OCI-LY3 (cell line): ENCODE results near the gene FGFBP1.

ENCODE experiments used
- H2AFZ ChIP-seq: fragments of 200-600, 300-600 bp; shearing (Covaris generic); 2 replicates; pipeline ENCODE4 v1.6.0; 2014; ENCODE audit warnings: antibody characterized with exemption, low read depth, low read length
- H3K27ac ChIP-seq: fragments of 200-600, 300-600 bp; sonication (generic); 2 replicates; pipeline ENCODE4 v1.5.1; 2014; ENCODE audit warnings: mild to moderate bottlenecking, low read length, moderate library complexity, mixed read lengths
- H3K27me3 ChIP-seq: fragments of 200-600, 300-600 bp; sonication (generic); 2 replicates; pipeline ENCODE4 v1.6.1; 2014; ENCODE audit warnings: low read depth, low read length, mixed read lengths
- H3K36me3 ChIP-seq: fragments of 200-600, 300-600 bp; sonication (generic); replicated peaks from 2 replicates; pipeline ENCODE3; 2014; ENCODE audit warnings: low read depth, low read length, mixed read lengths
- H3K4me1 ChIP-seq: fragments of 300-600, 200-600 bp; sonication (generic); 2 replicates; pipeline ENCODE4 v1.6.1; 2014; ENCODE audit warnings: low read length, mixed read lengths
- H3K4me2 ChIP-seq: fragments of 200-600, 300-600 bp; sonication (generic); 2 replicates; pipeline ENCODE4 v1.6.1; 2014; ENCODE audit warnings: low read length, mixed read lengths
- H3K4me3 ChIP-seq: fragments of 300-600, 200-600 bp; sonication (generic); 2 replicates; pipeline ENCODE4 v1.5.1; 2014; ENCODE audit warnings: antibody characterized with exemption, mild to moderate bottlenecking, low read length, moderate library complexity
- H3K79me2 ChIP-seq: fragments of 300-600, 200-600 bp; shearing (Covaris generic); 2 replicates; pipeline ENCODE4 v1.6.1; 2014; ENCODE audit warnings: mild to moderate bottlenecking, low read length, mixed read lengths
- H3K9ac ChIP-seq: fragments of 300-600, 200-600 bp; shearing (Covaris generic); 2 replicates; pipeline ENCODE4 v1.6.0; 2014; ENCODE audit warnings: mild to moderate bottlenecking, low read length, moderate library complexity
- H3K9me3 ChIP-seq: fragments of 200-600, 300-600 bp; shearing (Covaris generic); 2 replicates; pipeline ENCODE4 v1.6.1; 2014; ENCODE audit warnings: low read length, mixed read lengths; ENCODE audit not compliant: insufficient read depth
- H4K20me1 ChIP-seq: fragments of 200-600, 300-600 bp; sonication (generic); 2 replicates; pipeline ENCODE4 v1.6.1; 2016; ENCODE audit warnings: low read length, mixed read lengths; ENCODE audit not compliant: insufficient read depth
- CTCF ChIP-seq: fragments of 200-600, 300-600 bp; sonication (generic); IDR thresholded peaks from 2 replicates; pipeline ENCODE4 v1.5.1; 2014; ENCODE audit warnings: antibody characterized with exemption, low read length, low read depth
- EZH2phosphoT487 ChIP-seq: fragments of 200-600 bp; shearing (Covaris generic); IDR thresholded peaks from 2 replicates; pipeline ENCODE4 v1.6.1; 2018; ENCODE audit warnings: antibody characterized with exemption, mixed run types, low read depth

FGFBP1 gene

GRCh38 chr4:15947684-15948083 lies 9.1 kb upstream of the FGFBP1 start:
- no peak overlapping the region for H3K9ac ChIP-seq
- no peaks in the 10 kb centered on the region for H4K20me1 ChIP-seq
- no peaks in the 10 kb centered on the region for H3K9me3 ChIP-seq
- no peaks in the 10 kb centered on the region for H3K27me3 ChIP-seq
- no peak overlapping the region for H3K4me3 ChIP-seq
- peaks cover 6% of the 10 kb centered on the region for H3K4me1 ChIP-seq
- no peak for TF ChIP-seq EZH2phosphoT487
- no peak for TF ChIP-seq CTCF
- no peaks in the 10 kb centered on the region for H3K79me2 ChIP-seq
- no peaks in the 10 kb centered on the region for H3K36me3 ChIP-seq
- no peak overlapping the region for H3K4me2 ChIP-seq
- no peak overlapping the region for H3K27ac ChIP-seq
- no peak overlapping the region for H2AFZ ChIP-seq

GRCh38 chr4:15945516-15945915 lies 7.0 kb upstream of the FGFBP1 start:
- Histone ChIP-seq H3K9ac (no peak overlapping the region), H3K27ac (no peak overlapping the region), H2AFZ (no peak overlapping the region), H3K9me3 (no peaks in the 10 kb centered on the region), H3K79me2 (no peaks in the 10 kb centered on the region), H3K36me3 (no peaks in the 10 kb centered on the region), H3K27me3 (no peaks in the 10 kb centered on the region), H3K4me2 (no peak overlapping the region), H3K4me3 (no peak overlapping the region), H4K20me1 (no peaks in the 10 kb centered on the region), H3K4me1 (no peaks in the 10 kb centered on the region)
- TF ChIP-seq CTCF (no peak), EZH2phosphoT487 (no peak)

- no peaks in the 10 kb centered on the region for H3K27me3 ChIP-seq
- no peak overlapping the region for H2AFZ ChIP-seq
- TF ChIP-seq EZH2phosphoT487 (no peak), CTCF (no peak)
- H3K79me2 ChIP-seq = no peaks in the 10 kb centered on the region
- H4K20me1 ChIP-seq = no peaks in the 10 kb centered on the region
- no peaks in the 10 kb centered on the region for H3K36me3 ChIP-seq
- H3K4me2 ChIP-seq = no peak overlapping the region
- no peaks in the 10 kb centered on the region for H3K4me1 ChIP-seq
- no peak overlapping the region for H3K4me3 ChIP-seq
- no peak overlapping the region for H3K27ac ChIP-seq
- no peaks in the 10 kb centered on the region for H3K9me3 ChIP-seq
- H3K9ac ChIP-seq = no peak overlapping the region
Measured at GRCh38 chr4:15944895-15945294, 6.4 kb upstream of the FGFBP1 start.

GRCh38 chr4:15942283-15942682 lies 3.7 kb upstream of the FGFBP1 start:
- Histone ChIP-seq H3K9ac (no peak overlapping the region), H4K20me1 (no peaks in the 10 kb centered on the region), H3K9me3 (no peaks in the 10 kb centered on the region), H3K27me3 (no peaks in the 10 kb centered on the region), H3K4me1 (no peaks in the 10 kb centered on the region), H3K79me2 (no peaks in the 10 kb centered on the region), H3K4me3 (no peak overlapping the region), H3K27ac (no peak overlapping the region), H2AFZ (no peak overlapping the region), H3K36me3 (no peaks in the 10 kb centered on the region), H3K4me2 (no peak overlapping the region)
- TF ChIP-seq CTCF (no peak), EZH2phosphoT487 (no peak)
